Nephron (organoid): Measurements from ENCODE around the gene ASF1A.

Experiments used
- H3K27ac Mint-ChIP-seq, 3 experiments: 2 replicates each; pipeline ENCODE4 v1.8.0; 2020; ENCODE audit warnings: mixed read lengths in 3 of 3, mild to moderate bottlenecking in 2 of 3, moderate library complexity in 1 of 3
- H3K27me3 Mint-ChIP-seq: 2 replicates; pipeline ENCODE4 v1.8.0; 2021; ENCODE audit warnings: low read depth, mild to moderate bottlenecking, moderate library complexity, mixed read lengths
- H3K36me3 Mint-ChIP-seq: 2 replicates; pipeline ENCODE4 v1.8.0; 2020; ENCODE audit warnings: low read depth, mixed read lengths
- H3K4me1 Mint-ChIP-seq: 2 replicates; pipeline ENCODE4 v1.8.0; 2020; ENCODE audit warnings: mixed read lengths
- H3K4me3 Mint-ChIP-seq, 3 experiments: 2 replicates each; pipeline ENCODE4 v1.8.0; 2020; ENCODE audit warnings: mild to moderate bottlenecking in 3 of 3, mixed read lengths in 3 of 3, moderate library complexity in 2 of 3
- H3K9me3 Mint-ChIP-seq: 2 replicates; pipeline ENCODE4 v1.8.0; 2020; ENCODE audit warnings: mixed read lengths
- CTCF ChIP-seq, 3 experiments: fragments of 200-600 bp; sonication (generic); IDR thresholded peaks; one replicate each; pipeline ENCODE4 v1.5.0; 2021; ENCODE audit warnings: antibody characterized with exemption in 3 of 3; ENCODE audit not compliant: unreplicated experiment in 3 of 3

Gene ASF1A

GRCh38 chr6:118875672-118876071, 18.3 kb upstream of the ASF1A start:
- Mint-ChIP-seq H3K27ac (no peak overlapping the region), H3K36me3 (peaks cover 20% of the 10 kb centered on the region), H3K4me3 (no peak overlapping the region), H3K27me3 (no peaks in the 10 kb centered on the region), H3K4me1 (no peaks in the 10 kb centered on the region), H3K9me3 (peaks cover 3% of the 10 kb centered on the region)
- TF ChIP-seq CTCF (IDR thresholded peaks at IDR 0.05; ENCODE audit: unreplicated experiment in 3 of 3) = no peak

- H3K27me3 Mint-ChIP-seq = no peaks in the 10 kb centered on the region
- H3K27ac Mint-ChIP-seq = no peak overlapping the region
- no peak for TF ChIP-seq CTCF (IDR thresholded peaks at IDR 0.05; ENCODE audit: unreplicated experiment in 3 of 3)
- H3K4me1 Mint-ChIP-seq = no peaks in the 10 kb centered on the region
- H3K9me3 Mint-ChIP-seq = no peaks in the 10 kb centered on the region
- H3K36me3 Mint-ChIP-seq = peaks cover 15% of the 10 kb centered on the region
- H3K4me3 Mint-ChIP-seq = no peak overlapping the region
Observed at GRCh38 chr6:118876198-118876597, 17.8 kb upstream of the ASF1A start.

GRCh38 chr6:118876814-118877213, 17.1 kb upstream of the ASF1A start:
- H3K27me3 Mint-ChIP-seq = no peaks in the 10 kb centered on the region
- H3K9me3 Mint-ChIP-seq = no peaks in the 10 kb centered on the region
- TF ChIP-seq CTCF (IDR thresholded peaks at IDR 0.05; ENCODE audit: unreplicated experiment in 3 of 3) = no peak
- H3K4me3 Mint-ChIP-seq = no peak overlapping the region
- H3K4me1 Mint-ChIP-seq = no peaks in the 10 kb centered on the region
- peaks cover 9% of the 10 kb centered on the region for H3K36me3 Mint-ChIP-seq
- no peak overlapping the region for H3K27ac Mint-ChIP-seq

GRCh38 chr6:118877806-118878205, 16.1 kb upstream of the ASF1A start:
- H3K27ac Mint-ChIP-seq = no peak overlapping the region

GRCh38 chr6:118881440-118882313, 12.3 kb upstream of the ASF1A start:
- Mint-ChIP-seq H3K9me3 (no peaks in the 10 kb centered on the region), H3K27me3 (no peaks in the 10 kb centered on the region), H3K36me3 (no peaks in the 10 kb centered on the region), H3K27ac (no peak overlapping the region), H3K4me3 (no peak overlapping the region), H3K4me1 (no peaks in the 10 kb centered on the region)
- TF ChIP-seq CTCF (IDR thresholded peaks at IDR 0.05; ENCODE audit: unreplicated experiment in 3 of 3) = no peak

More at GRCh38 chr6:118877806-118878205, 16.1 kb upstream of the ASF1A start:
- Mint-ChIP-seq H3K4me3 (no peak overlapping the region), H3K36me3 (peaks cover 4% of the 10 kb centered on the region), H3K4me1 (no peaks in the 10 kb centered on the region), H3K9me3 (no peaks in the 10 kb centered on the region), H3K27me3 (no peaks in the 10 kb centered on the region)
- TF ChIP-seq CTCF (IDR thresholded peaks at IDR 0.05; ENCODE audit: unreplicated experiment in 3 of 3) = no peak
